ENCODE measurements around the gene SS18L1. TPM values are rescaled to one million over a fixed set of nuclear protein-coding genes. Genes with fewer than 3 reads are reported as not detected.
A peak's percentile ranks its signal among the peaks of the same experiment; 100 is the strongest.

Gene SS18L1
- total RNA-seq, 4 donors from 2014 or later, result 12.4 to 23.1 (median 13.7) TPM

DNA sequence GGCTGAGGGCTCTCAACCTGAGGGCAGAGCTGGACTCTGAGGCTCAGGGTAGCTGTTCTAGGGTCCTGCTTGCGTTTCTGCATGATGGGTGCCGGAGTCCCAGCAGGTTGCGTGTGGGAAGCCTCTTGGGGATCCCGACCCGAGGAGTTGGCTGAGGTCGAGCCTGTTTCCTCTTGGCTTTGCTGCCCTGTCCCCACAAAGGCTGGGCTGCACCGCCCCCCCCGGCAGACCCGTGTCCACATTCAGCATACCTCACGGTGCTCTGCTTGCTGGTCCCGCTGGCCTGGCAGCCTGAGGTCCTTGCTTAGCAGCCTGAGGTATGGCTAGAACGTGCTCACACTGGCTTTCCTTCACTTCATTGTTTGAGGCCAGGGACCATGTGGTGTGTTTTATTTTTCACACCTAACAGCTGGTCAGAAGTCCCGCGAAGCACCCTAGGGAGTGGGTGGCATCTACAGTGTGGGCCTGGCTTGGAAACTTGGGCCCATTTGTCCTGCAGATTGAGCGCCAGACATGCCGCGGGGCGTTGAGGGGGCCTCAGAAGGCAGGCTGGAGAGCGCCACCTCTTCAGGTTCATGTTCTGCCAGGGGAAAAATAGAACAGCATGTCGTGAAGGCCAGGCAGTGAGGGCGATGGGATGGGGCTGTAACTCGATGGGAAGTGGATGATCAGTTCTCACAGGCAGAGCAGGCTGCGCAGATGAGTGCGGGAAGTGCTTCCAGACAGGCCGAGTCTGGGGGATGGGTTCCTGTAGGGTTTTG, 11.8 kb upstream of the SS18L1 start:
- 91 to 92% methylated on average over 25 of the region's 25 CpGs for WGBS, 2 donors
- H3K4me3 ChIP-seq, result no peak overlapping the region
- H3K27ac ChIP-seq, result peak overlapping the region in 1 of 4 donors; percentile 77
- peaks cover 5 to 96% (median 18%) of the 10 kb centered on the region in 3 donors for H3K36me3 ChIP-seq
- peaks cover 0 to 32% (median 8%) of the 10 kb centered on the region in 4 donors for H3K4me1 ChIP-seq
- no peak for DNase-seq (ENCODE audit: low spot score in 2 of 2)
- no peaks in the 10 kb centered on the region for H3K9me3 ChIP-seq
- TF ChIP-seq EP300 (IDR thresholded peaks at IDR 0.05), result no peak
- no peak for TF ChIP-seq POLR2A (IDR thresholded peaks at IDR 0.05)
- TF ChIP-seq, protein P1, sequence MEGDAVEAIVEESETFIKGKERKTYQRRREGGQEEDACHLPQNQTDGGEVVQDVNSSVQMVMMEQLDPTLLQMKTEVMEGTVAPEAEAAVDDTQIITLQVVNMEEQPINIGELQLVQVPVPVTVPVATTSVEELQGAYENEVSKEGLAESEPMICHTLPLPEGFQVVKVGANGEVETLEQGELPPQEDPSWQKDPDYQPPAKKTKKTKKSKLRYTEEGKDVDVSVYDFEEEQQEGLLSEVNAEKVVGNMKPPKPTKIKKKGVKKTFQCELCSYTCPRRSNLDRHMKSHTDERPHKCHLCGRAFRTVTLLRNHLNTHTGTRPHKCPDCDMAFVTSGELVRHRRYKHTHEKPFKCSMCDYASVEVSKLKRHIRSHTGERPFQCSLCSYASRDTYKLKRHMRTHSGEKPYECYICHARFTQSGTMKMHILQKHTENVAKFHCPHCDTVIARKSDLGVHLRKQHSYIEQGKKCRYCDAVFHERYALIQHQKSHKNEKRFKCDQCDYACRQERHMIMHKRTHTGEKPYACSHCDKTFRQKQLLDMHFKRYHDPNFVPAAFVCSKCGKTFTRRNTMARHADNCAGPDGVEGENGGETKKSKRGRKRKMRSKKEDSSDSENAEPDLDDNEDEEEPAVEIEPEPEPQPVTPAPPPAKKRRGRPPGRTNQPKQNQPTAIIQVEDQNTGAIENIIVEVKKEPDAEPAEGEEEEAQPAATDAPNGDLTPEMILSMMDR (IDR thresholded peaks at IDR 0.05), result no peak
- no peaks in the 10 kb centered on the region for H3K27me3 ChIP-seq

DNA sequence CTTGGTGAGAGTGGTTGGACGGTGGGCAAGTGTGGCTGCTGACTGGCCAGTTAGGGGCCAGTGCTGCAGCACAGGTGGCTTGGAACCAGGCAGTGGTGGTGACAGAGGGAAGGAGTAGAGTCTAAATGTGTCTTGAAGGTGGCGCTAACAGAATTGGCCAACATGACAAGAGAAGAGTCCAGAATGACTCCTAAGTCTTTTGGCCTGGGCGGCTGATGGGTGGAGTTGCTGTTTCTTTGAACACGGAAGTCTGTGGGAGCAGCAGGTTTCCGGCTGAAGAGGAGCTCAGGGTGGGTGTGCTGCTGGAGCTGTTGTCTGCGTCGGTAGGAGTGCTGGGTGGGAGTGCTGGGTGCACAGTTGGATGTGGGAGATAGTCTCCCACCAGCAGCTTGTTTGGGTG, 11.1 kb upstream of the SS18L1 start:
- H3K4me1 ChIP-seq, result peaks cover 0 to 32% (median 8%) of the 10 kb centered on the region in 4 donors
- H3K4me3 ChIP-seq, result no peak overlapping the region
- H3K27me3 ChIP-seq, result no peaks in the 10 kb centered on the region
- no peak for DNase-seq (ENCODE audit: low spot score in 2 of 2)
- TF ChIP-seq POLR2A (IDR thresholded peaks at IDR 0.05) (no peak), EP300 (IDR thresholded peaks at IDR 0.05) (no peak)
- TF ChIP-seq, protein P1 (IDR thresholded peaks at IDR 0.05), result no peak
- H3K9me3 ChIP-seq, result no peaks in the 10 kb centered on the region
- peaks cover 5 to 96% (median 19%) of the 10 kb centered on the region in 3 donors for H3K36me3 ChIP-seq
- peak overlapping the region in 2 of 4 donors; percentile 69 to 77 for H3K27ac ChIP-seq
- WGBS, 2 donors, result 83 to 84% methylated on average over 7 of the region's 7 CpGs

DNA sequence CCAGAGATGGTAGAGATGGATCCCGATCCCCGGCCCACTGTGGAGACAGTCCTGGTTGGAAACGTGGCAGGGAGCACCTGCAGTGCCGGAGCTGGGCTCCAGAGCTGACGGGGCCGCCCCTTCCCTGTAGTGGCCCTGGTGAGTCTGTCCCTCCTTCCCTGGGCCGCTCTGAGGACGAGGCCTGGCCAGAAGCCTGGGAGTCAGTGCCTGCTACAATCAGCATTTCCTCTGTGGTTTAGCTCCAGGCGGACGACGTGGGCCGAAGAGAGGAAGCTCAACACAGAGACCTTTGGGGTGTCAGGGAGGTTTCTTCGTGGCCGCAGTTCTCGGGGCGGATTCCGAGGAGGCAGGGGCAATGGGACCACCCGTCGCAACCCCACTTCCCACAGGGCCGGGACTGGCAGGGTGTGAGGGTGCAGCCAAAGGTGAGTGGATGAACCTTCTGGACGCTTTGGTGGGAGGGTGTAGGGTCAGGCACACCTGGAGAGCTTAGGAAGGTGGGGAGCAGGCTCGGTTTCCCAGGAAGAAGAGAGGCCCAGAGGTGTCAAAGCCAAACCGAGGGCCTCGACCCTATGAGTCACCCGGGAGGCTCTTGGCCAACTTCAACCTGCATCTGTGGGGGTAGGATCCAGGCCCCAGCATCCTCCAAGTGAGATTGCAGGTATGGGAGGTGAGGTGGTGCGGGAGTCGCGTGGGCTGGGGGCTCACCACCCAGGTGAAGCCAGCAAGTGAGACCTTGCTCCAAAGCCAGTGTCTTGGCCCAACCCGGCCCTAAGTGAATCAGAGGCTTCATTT, 10.3 kb upstream of the SS18L1 start:
- H3K27me3 ChIP-seq, result no peaks in the 10 kb centered on the region
- no peaks in the 10 kb centered on the region for H3K9me3 ChIP-seq
- WGBS, 2 donors, result 74 to 82% methylated on average over 29 of the region's 29 CpGs
- H3K4me1 ChIP-seq, result peaks cover 0 to 34% (median 8%) of the 10 kb centered on the region in 4 donors
- H3K4me3 ChIP-seq, result no peak overlapping the region
- peak overlapping the region in 3 of 4 donors; percentile 13 to 77 (median 69) for H3K27ac ChIP-seq
- DNase-seq (ENCODE audit: low spot score in 2 of 2), result no peak
- TF ChIP-seq EP300 (IDR thresholded peaks at IDR 0.05) (no peak), POLR2A (IDR thresholded peaks at IDR 0.05) (no peak)
- TF ChIP-seq, protein P1 (IDR thresholded peaks at IDR 0.05), result no peak
- peaks cover 5 to 96% (median 27%) of the 10 kb centered on the region in 3 donors for H3K36me3 ChIP-seq

DNA sequence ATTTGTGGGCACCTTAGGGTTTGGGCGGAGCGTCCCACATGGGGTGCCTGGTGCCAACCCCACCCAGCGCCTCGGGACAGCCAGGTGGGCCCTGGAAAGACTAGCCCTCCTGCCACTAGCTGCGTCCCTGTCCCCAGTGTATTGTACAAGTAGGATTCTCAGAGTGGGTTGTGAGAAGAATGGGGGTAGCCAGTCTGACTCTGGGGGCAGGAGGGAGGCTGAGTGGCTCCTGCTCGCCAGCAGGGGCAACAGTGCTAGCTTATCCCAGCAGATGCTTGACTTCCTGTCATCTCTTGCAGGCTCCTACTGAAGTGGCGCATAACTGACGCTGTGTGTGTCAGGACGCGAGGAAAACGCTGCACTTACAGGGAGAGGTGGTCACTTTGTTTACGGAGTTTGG, 9.7 kb upstream of the SS18L1 start:
- WGBS, 2 donors, result 83 to 84% methylated on average over 12 of the region's 12 CpGs
- peak overlapping the region in 3 of 4 donors; percentile 13 to 77 (median 76) for H3K27ac ChIP-seq
- H3K27me3 ChIP-seq, result no peaks in the 10 kb centered on the region
- H3K4me3 ChIP-seq, result no peak overlapping the region
- no peaks in the 10 kb centered on the region for H3K9me3 ChIP-seq
- peaks cover 8 to 96% (median 33%) of the 10 kb centered on the region in 3 donors for H3K36me3 ChIP-seq
- TF ChIP-seq POLR2A (IDR thresholded peaks at IDR 0.05), result no peak
- TF ChIP-seq EP300 (IDR thresholded peaks at IDR 0.05), result no peak
- TF ChIP-seq, protein P1 (IDR thresholded peaks at IDR 0.05), result no peak
- DNase-seq (ENCODE audit: low spot score in 2 of 2), result no peak
- H3K4me1 ChIP-seq, result peaks cover 0 to 34% (median 8%) of the 10 kb centered on the region in 4 donors
